GM12878 (cell line): ENCODE data around the gene FOS.

Experiments used
- CTCF ChIP-seq, 3 experiments: IDR thresholded peaks in 2 of 3; conservative IDR thresholded peaks in 1 of 3; 2 replicates each; pipeline ENCODE4 v1.5.1; 2011; ENCODE audit warnings: low read depth in 3 of 3, low read length in 3 of 3, mild to moderate bottlenecking in 3 of 3, control low read depth in 2 of 3, moderate library complexity in 2 of 3, inconsistent platforms in 1 of 3, mixed read lengths in 1 of 3; ENCODE audit not compliant: control insufficient read depth in 2 of 3, insufficient read depth in 1 of 3; ENCODE audit errors: extremely low read depth in 1 of 3
- EED ChIP-seq: sonication (generic); IDR thresholded peaks from 2 replicates; pipeline ENCODE4 v1.6.1; 2016; ENCODE audit warnings: antibody characterized with exemption, low read depth
- EZH2 ChIP-seq: IDR thresholded peaks from 2 replicates; pipeline ENCODE4 v1.6.1; 2012; ENCODE audit warnings: low read depth, mild to moderate bottlenecking, control low read depth, inconsistent platforms, low read length, borderline replicate concordance; ENCODE audit not compliant: control insufficient read depth
- POLR2A ChIP-seq: IDR thresholded peaks from 2 replicates; pipeline ENCODE4 v1.6.1; 2011; ENCODE audit warnings: low read depth, mild to moderate bottlenecking, low read length
- POLR2AphosphoS5 ChIP-seq: IDR thresholded peaks from 2 replicates; pipeline ENCODE4 v1.6.1; 2011; ENCODE audit warnings: mild to moderate bottlenecking, low read length, inconsistent platforms
- RCOR1 ChIP-seq: conservative IDR thresholded peaks from 2 replicates; pipeline ENCODE4 v1.6.1; 2012; ENCODE audit warnings: low read depth, low read length, improper control_type of control experiment
- SMC3 ChIP-seq: IDR thresholded peaks from 2 replicates; pipeline ENCODE4 v1.6.1; 2011; ENCODE audit warnings: low read length, improper control_type of control experiment, borderline replicate concordance
- SRF ChIP-seq, 2 experiments: IDR thresholded peaks; 2 replicates each; pipeline ENCODE4 v1.6.1; 2011; ENCODE audit warnings: low read depth in 2 of 2, low read length in 2 of 2, mild to moderate bottlenecking in 1 of 2, moderate library complexity in 1 of 2

- no peak for TF ChIP-seq POLR2AphosphoS5
- TF ChIP-seq EZH2 = no peak
- TF ChIP-seq SRF (IDR thresholded peaks at IDR 0.05; ENCODE audit: low read depth in 2 of 2, low read length in 2 of 2) = no peak
- no peak for TF ChIP-seq EED
- TF ChIP-seq SMC3 = no peak; the same call in 1 of the 2 replicates
- no peak for TF ChIP-seq POLR2A
- 0 out of 6 replicates have a peak, but pooled peaks of 1 of the 3 experiments have one; percentile 7 for TF ChIP-seq CTCF (IDR thresholded peaks at IDR 0.05 in 2 of 3, conservative IDR thresholded peaks at IDR 0.05 in 1 of 3; ENCODE audit: control insufficient read depth in 2 of 3, extremely low read depth in 1 of 3, insufficient read depth in 1 of 3, low read depth in 3 of 3, low read length in 3 of 3)
- no peak for TF ChIP-seq RCOR1
These were observed 19.1 kb upstream of the FOS start for GRCh38 chr14:75259510-75259855.
